ENCODE results near the gene MATN3. TPM values are rescaled to one million over a fixed set of nuclear protein-coding genes. Genes with fewer than 3 reads are reported as not detected.
A peak's percentile ranks its signal among the peaks of the same experiment; 100 is the strongest.

MATN3 gene
- total and polyA plus RNA-seq, 2 of the 13 experiments (the other 11 are each of a cell fraction or from before 2014, with no cell fraction given), result 36.1 to 208 TPM

GRCh38 chr2:20051532-20052228 lies 39.2 kb upstream of the MATN3 start, which contains the start of gene LAPTM4A (continued):
- TF ChIP-seq ZBTB37 (CRISPR knock-in tag; IDR thresholded peaks at IDR 0.05) (no peak), DNMT1 (CRISPR knock-in tag; IDR thresholded peaks at IDR 0.05) (peak; percentile 48; the same call in 1 of the 2 replicates), ZNF160 (CRISPR knock-in tag; IDR thresholded peaks at IDR 0.05) (0 out of 2 replicates have a peak, but pooled peaks have one; percentile 49), SMARCE1 (IDR thresholded peaks at IDR 0.05; ENCODE audit: borderline replicate concordance) (no peak), EED (CRISPR knock-in tag; IDR thresholded peaks at IDR 0.05) (peak; percentile 97), MAX (IDR thresholded peaks at IDR 0.05) (peak; percentile 88), SAP130 (CRISPR knock-in tag; IDR thresholded peaks at IDR 0.05; ENCODE audit: low read depth) (peak; percentile 98), CCDC6 (CRISPR knock-in tag; IDR thresholded peaks at IDR 0.05) (peak; percentile 88; the same call in 1 of the 2 replicates), ZNF546 (CRISPR knock-in tag; conservative IDR thresholded peaks at IDR 0.05) (peak; percentile 80; the same call in 1 of the 2 replicates), E2F2 (CRISPR knock-in tag; IDR thresholded peaks at IDR 0.05; ENCODE audit: borderline replicate concordance) (peak; percentile 48; the same call in 1 of the 2 replicates), ZNF747 (CRISPR knock-in tag; IDR thresholded peaks at IDR 0.05; ENCODE audit: borderline replicate concordance) (peak; percentile 96; the same call in 1 of the 2 replicates), RCOR2 (CRISPR knock-in tag; IDR thresholded peaks at IDR 0.05) (no peak; the same call in 1 of the 2 replicates), THAP9 (CRISPR knock-in tag; IDR thresholded peaks at IDR 0.05; ENCODE audit: borderline replicate concordance) (peak; percentile 95; the same call in 1 of the 2 replicates), ETS1 (CRISPR knock-in tag; IDR thresholded peaks at IDR 0.05) (no peak), SALL2 (CRISPR knock-in tag; IDR thresholded peaks at IDR 0.05) (peak; percentile 54; the same call in 1 of the 2 replicates), HMGXB4 (CRISPR knock-in tag; IDR thresholded peaks at IDR 0.05; ENCODE audit: borderline replicate concordance in 1 of 2, low read depth in 1 of 2) (peak; percentile 89 to 97; a peak in 3 of 4 replicates), ZFP82 (CRISPR knock-in tag; IDR thresholded peaks at IDR 0.05; ENCODE audit: borderline replicate concordance) (peak; percentile 90; the same call in 1 of the 2 replicates), MAFG (CRISPR knock-in tag; IDR thresholded peaks at IDR 0.05) (no peak), ZSCAN22 (CRISPR knock-in tag; IDR thresholded peaks at IDR 0.05) (peak; percentile 71; the same call in 1 of the 2 replicates), SRF (IDR thresholded peaks at IDR 0.05; ENCODE audit: low read depth, low read length) (no peak)

Measured in HepG2 (cell line).